ENCODE data around the gene LILRB1.
"Not testable (repeated sequence)": the region's sequence is repeated elsewhere in the genome, so short reads cannot be mapped to it uniquely, and the experiment has no call there.

The LILRB1 gene

DNA sequence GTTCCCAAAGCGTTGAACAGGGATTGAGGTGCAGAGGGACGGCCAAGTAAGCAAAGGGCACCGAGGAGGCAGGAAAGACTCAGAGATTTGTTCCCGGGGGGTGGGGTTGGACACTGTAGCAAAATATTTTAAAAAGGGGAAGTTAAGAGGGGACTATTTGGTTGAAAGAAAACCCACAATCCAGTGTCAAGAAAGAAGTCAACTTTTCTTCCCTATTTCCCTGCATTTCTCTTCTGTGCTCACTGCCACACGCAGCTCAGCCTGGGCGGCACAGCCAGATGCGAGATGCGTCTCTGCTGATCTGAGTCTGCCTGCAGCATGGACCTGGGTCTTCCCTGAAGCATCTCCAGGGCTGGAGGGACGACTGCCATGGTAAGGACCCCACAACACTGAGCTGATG, at the start of gene LILRB1:
Gene LILRB1, plus strand, starts transcription at position 223 of the 400 bp plus-strand sequence. CDS start 590 bp downstream, outside the sequence.
- DNase-seq, result not testable (repeated sequence)

DNA sequence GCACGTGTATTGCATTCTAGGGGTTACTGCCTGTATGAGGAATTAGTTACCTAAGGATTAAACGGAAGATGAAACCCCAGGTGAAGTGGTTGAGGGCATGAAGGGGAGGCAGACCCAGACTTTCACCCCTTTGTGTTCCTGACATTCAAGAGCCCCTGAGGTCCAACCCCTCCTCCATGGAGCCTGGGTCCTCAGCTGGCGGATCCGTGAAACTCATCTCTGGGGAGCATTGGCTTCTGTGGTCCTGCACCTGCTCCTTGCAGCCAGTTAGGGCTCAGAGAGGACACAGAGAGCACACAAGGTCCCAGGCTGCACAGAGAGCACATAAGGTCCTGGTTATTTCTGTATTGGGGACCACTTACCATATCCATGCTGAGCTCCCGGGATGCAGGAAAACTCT, 43.9 kb upstream of the LILRB1 start:
- no peak for DNase-seq

DNA sequence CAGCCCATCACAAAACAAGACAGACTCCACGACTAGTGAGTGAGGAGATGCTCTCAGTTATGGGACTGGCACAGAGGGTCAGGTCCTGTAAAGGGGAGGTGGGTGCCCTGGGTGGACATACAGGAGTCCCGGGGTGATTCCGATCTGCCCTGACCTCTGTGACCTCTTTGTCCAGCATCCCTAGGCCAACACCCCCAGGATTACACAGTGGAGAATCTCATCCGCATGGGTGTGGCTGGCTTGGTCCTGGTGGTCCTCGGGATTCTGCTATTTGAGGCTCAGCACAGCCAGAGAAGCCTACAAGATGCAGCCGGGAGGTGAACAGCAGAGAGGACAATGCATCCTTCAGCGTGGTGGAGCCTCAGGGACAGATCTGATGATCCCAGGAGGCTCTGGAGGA, 43.3 kb upstream of the LILRB1 start:
- no peak for DNase-seq

DNA sequence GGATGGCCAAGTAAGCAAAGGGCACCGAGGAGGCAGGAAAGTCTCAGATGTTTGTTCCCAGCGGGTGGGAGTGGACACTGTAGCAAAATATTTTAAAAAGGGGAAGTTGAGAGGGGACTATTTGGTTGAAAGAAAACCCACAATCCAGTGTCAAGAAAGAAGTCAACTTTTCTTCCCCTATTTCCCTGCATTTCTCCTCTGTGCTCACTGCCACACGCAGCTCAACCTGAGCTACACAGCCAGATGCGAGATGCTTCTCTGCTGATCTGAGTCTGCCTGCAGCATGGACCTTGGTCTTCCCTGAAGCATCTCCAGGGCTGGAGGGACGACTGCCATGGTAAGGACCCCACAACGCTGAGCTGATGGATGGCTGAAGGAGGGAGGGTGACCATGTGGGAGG, 36.8 kb upstream of the LILRB1 start, which contains the start of gene LILRA1:
Gene LILRA1, plus strand, starts transcription at position 188 of the 400 bp plus-strand sequence. CDS start 613 bp downstream, outside the sequence.
- not testable (repeated sequence) for DNase-seq

DNA sequence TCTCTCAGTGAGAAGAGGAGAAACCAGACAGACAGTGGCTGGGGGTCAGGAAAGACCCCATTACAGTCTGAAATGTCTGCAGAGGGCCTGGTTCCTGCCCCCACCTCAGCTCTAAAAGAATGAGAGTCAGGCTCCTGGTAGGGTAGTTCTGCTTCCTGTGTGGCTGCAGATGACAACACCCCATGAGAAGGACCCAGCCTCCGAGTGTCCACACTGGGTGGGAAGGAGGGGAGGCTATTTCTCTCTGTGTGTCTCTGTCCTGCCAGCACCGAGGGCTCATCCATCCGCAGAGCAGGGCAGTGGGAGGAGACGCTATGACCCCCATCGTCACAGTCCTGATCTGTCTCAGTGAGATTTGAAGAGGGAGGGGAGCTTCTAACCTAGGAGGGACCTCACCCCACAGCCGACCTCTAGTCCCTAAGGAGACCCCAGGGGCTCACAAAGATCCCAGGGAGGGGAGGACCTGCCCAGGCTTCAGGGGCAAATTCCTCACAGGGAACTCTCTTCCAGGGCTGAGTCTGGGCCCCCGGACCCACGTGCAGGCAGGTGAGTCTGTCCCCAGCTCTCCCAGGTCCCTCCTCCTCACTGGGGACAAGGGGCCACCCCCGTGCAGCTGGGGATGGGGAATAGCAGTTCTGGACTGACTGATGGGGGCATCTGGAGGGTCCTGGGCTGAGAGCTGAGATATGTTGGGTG, 36.2 kb upstream of the LILRB1 start:
- not testable (repeated sequence) for DNase-seq

DNA sequence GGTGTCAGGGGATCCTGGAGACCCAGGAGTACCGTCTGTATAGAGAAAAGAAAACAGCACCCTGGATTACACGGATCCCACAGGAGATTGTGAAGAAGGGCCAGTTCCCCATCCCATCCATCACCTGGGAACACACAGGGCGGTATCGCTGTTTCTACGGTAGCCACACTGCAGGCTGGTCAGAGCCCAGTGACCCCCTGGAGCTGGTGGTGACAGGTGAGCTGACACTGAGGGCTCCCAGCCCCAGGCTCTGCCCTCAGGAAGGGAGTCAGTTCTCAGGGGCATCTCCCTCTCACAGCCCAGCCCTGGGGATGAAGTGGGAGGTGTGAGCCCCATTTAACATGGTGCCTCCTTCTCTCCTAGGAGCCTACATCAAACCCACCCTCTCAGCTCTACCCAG, 35.5 kb upstream of the LILRB1 start:
- no peak for DNase-seq

DNA sequence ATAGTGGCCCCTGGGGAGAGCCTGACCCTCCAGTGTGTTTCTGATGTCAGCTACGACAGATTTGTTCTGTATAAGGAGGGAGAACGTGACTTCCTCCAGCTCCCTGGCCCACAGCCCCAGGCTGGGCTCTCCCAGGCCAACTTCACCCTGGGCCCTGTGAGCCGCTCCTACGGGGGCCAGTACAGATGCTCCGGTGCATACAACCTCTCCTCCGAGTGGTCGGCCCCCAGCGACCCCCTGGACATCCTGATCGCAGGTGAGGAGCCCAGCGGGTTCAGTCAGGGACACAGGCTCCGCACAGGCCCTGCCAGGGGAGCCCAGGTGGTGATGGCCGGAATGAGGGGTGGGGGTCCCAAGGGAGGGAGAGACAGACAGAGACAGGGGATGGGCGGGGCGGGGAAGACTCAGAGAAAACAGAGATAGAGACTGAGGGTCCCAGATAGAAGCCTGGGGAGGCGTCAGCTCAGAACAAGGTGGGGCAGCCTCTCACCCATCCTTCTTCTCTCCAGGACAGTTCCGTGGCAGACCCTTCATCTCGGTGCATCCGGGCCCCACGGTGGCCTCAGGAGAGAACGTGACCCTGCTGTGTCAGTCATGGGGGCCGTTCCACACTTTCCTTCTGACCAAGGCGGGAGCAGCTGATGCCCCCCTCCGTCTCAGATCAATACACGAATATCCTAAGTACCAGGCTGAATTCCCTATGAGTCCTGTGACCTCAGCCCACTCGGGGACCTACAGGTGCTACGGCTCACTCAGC, 34.4 kb upstream of the LILRB1 start:
- not testable (repeated sequence) for DNase-seq

DNA sequence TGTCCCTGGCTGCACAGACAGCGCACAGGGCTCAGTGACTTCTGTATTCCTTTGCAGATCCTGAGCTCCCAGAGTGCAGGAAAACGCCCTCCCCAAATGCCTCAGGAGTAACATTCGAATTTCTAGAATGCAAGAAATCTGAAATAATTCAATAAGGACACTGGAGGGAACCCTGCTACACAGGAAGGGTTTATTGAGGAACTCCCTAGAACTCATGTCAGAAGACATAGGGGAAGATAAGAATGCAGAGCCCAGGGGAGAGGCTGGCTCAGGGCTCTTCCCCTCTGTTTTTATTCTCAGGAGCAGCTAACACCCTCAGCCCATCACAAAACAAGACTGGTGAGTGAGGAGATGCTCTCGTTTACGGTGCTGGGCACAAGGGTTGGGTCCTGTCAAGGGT, 30.1 kb upstream of the LILRB1 start:
- no peak for DNase-seq

DNA sequence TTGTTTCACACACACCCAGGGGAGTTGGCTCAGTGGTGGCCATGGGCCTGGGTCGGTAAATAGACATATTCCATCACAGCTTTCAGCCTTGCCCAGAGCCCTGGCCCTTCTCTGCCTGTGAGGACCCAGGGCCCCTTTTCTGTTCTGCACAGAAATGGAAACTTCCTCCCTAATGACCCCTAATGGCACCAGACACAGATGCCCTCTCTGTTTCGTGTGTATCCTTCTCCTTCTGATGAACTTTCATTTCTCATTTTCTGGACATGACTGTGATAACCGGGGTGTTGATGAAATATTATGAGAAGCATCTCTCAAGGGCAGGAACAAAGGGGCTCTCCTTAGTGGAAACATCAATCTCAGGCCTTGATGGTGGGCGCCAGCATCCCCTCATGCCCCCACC, 24.1 kb upstream of the LILRB1 start:
- no peak for DNase-seq

DNA sequence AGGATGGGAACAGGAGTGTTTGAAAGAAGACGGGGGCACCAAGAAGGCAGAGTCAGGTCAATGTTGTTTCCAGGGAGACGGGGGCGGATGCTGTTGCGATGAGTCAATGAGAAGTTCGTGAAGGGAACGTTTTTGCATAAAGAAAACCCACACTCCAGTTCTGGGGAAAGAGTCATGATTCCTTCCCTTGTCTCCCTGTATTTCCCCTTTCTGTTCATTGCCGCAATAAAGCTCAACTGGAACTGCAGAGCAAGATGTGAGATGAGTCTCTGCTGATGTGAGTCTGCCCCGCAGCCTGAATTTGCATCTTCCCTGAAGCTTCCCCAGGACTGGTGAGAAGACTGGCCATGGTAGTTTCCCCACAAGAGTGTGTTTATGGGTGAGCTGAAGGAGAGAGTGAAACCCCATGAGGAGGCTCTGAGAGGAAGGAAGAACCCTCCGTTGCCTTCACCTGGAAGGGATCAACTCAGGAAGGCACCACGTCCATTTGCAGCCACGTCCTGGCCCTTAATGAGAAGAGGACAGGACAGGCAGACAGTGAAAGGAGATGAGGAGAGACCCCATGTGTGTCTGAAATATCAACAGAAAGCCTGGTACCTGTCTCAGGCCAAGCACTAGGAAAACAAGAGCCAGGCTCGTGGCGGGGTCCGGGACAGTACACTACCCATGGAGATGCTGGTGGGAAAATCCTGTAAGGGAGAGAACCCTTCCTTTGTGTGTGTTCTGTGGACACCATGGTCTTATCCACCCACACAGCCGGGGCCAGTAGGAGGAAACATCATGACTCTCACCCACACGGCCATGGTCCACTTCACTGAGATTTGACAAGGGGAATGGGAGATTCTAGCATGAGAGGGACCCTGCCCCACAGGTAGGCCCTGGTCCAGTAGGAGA, 23.1 kb upstream of the LILRB1 start:
- DNase-seq, result no peak

DNA sequence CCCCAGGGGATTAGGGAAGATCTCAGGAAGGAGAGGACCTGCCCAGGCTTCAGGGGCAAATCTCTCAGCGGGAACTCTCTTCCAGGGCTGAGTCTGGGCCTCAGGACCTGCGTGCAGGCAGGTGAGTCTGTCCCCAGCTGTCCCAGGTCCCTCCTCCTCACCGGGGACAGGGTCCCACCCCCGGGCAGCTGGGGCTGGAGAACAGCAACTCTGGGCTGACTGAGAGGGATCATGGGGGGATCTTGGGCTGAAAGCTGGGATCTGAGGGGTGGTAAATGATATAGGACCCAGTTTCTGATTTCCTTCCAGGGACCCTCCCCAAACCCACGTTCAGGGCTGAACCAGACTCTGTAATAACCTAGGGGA, 22.5 kb upstream of the LILRB1 start:
- no peak for DNase-seq

DNA sequence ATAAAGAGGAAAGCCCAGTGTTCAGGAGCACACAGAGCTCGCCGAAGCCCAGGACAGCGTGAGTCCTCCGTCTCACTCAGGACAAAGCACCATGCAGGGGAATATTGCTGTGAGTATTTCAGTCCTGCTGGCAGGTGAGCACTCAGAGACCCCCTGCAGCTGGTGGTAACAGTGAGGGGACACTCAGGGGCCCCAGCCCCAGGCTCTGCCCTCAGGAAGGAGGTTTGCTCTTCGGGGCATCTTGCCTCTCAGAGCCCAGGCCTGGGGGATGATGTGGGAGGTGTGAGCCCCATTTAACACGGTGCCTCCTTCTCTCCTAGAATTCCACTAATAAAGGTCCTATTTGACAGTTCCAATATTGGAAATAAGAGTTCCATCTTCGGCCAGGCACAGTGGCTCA, 22.1 kb upstream of the LILRB1 start:
- DNase-seq, result no peak

DNA sequence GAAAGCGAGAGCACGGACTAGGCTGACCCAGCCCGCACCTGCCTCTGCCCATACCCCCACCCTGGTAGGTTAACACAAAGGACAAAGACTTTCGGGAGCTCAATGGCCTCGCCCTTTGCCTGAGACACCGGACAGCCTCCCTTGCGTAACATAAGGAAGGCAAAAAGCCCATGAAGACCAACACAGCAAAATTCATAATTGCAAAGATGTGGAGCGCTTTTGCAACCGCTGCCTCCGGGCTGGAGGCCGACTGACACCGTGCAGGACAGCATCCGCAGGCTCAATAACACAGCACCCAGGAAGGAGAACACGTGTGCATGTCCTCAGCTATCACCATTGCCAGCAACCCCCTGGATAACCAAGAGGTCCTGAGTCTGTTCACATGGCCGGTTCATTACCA, 21.5 kb upstream of the LILRB1 start:
- DNase-seq, result no peak

DNA sequence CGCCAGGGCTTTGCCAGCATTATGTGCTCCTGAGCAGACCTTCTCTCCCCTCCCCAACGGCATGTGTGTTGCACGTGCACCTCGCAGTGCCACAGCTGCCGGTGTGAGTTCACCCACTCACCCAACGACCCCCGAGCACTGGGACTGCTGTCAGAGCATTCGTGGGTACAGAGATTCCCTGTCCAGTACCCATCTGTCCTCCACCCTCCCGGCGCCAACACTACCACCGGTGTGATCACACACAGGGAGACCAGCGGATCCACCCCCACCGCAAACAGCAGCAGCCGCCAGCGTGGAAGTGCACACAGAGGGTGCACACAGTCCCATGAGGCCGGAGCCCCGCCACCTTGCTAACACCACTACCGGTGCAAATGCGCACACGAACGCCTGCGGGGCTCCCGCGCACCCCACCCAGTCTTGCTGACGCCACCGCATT, 20.9 kb upstream of the LILRB1 start:
- no peak for DNase-seq

DNA sequence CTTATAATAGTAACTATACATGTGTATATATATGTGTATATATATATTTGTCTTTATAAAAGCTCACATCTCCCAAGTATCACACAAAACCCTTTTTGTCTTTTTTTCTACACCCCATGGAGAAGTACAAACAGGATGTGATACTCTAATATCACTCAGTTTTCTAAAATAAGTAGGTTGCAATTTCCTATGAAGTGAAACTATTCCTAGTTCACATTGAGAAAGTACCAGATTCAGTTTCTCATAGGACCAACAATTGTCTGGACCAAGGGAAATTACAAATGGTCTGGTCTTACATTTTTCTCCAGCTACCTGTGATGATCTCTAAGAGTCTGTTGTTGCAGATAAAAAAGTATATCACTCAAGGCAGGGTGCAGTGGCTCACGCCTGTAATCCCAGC, 17.9 kb upstream of the LILRB1 start:
- DNase-seq, result no peak

DNA sequence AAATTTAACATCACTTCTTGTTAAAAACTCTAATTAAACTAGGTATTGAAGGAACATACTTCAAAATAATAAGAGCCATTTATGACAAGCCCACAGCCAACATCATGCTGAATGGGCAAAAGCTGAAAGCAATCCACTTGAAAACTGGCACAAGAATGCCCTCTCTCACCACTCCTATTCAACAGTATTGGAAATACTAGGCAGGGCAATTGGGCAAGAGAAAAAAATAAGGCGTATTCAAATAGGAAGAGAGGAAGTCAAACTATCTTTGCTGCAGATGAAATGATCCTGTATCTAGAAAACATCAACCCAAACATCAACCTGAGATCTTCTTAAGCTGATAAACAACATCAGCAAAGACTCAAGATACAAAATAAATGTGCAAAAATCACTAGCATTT, 15.6 kb upstream of the LILRB1 start:
- DNase-seq, result no peak

DNA sequence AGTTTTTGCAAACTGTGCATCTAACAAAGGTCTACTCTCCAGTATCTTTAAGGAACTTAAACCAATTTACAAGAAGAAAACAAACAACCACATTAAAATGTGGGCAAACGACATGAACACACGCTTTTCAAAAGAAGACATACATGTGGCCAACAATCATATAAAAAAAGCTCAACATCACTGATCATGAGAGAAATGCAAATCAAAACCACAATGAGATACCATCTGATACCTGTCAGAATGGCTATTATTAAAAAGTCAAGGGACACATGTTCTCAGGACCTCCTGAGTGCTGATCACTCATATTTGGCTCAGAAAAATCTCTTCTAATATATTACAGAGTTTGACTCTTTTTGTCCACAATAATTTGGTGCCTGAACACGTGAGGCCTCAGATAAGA, 14.2 kb upstream of the LILRB1 start:
- no peak for DNase-seq

DNA sequence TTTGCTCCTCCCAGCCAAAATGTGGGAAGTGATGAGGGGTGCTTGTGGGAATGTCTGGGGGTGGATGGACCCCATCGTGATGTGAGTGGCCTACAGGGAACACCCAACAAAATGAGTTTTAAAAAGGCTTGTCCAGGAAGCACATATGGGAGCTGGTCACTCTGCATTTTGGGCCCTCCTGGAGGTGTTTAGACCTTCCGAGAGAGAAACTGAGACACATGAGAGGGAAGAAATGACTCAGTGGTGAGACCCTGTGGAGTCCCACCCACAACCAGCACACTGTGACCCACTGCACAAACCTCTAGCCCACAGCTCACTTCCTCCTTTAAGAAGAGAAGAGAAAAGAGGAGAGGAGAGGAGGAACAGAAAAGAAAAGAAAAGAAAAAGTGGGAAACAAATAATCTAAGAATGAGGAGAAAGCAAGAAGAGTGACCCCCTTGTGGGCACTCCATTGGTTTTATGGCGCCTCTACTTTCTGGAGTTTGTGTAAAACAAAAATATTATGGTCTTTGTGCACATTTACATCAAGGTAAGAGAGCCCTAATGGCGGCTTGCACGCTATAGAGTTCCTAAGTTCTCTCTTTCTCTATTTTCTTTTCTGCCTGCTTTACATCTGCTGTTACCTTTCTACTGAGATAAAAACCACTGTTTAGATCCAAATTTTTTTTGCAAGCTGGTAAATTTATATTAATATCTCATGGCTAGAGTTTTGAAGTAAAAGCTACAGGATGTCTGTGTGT, 13.3 kb upstream of the LILRB1 start:
- DNase-seq, result no peak

DNA sequence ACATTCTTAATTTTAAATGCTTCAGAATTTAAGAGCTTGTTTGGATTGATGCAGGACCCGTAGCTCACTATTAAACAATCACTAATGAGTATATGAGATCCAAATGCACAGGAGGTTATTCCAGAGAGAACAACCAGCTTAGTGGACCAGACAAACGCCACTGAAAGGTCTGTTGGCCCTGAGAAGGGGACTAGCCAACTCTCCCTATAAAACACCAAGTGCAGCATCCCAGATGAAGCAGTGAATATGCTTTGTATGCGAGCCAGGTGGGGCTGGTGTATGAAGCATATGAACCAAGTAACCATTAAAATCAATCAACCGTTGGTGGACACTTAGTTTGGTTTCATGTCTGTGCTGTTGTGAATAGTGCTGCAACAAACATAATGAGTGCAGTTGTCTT, 9.8 kb upstream of the LILRB1 start:
- no peak for DNase-seq

DNA sequence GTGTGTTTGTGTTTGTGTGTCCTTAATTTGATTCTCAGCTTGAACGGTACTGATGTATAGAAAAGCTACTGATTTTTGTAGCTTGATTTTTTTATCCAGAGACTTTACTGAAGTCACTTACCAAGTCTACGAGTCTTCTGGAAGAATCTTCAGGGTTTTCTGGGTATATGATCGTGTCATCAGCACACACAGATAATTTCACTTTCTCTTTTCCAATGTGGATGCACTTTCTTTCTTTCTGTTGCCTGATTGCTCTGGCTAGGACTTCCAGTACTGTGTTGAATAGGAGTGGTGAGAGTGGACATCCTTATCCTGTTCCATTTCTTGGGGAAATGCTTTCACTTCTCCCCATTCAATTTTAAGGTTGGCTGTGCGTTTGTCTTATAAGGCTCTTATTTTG, 7.9 kb upstream of the LILRB1 start:
- DNase-seq, result no peak

DNA sequence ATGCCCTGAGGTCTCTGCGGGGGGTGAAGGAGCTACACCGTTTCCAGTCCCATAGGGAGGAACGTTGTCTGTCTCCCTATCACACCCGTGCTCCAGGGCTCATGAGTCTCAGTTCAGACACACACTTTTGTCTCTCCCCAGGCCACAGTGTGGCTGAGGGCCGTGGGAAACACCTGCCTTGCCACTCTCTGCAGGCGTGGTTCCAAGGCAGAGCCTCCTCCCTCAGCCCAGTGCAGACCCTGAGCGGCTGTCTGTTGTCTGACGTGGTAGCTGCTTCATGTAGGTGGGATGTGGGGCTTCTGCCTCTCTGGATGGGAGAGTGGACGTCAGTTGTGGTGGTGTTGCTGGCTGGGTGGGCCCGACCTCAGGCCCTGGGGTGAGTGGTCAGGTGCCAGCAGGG, 6.0 kb upstream of the LILRB1 start:
- DNase-seq, result not testable (repeated sequence)

DNA sequence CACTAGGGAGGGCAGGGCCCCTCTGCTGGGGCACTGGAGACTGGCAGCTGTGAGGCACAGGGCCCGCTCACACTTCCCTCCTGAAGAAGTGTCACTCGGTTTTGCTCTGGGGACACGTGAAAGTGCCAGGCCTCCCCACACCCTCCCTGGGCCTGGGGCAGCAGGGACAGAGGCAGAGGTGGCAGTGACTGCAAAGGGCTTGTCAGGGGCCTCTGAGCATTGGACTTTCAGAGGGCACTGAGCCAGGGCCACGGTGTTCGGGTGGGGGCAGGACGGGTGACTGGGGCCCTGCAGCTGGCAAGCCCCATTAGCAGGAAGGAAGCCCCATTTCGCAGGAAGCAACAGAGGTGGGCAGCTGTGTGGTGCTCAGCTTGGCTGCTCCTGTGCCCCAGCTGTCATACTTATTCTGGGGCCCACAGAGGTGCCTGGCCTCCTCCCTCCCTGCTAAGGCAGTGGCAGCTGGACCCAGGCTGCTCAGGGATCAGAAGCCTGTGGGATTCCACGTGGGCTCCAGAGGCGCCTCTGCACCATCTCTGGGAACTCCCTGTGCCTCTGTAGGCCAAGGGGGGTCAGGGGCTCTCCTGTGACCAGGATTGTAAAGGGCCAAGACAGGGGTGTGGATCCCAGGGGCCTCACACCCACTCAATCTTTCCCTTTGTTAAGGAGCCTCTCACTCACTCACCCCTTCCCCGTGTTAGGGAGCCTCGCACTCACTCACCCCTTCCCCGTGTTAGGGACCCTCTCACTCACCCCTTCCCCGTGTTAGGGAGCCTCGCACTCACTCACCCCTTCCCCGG, 5.2 kb upstream of the LILRB1 start:
- DNase-seq, result not testable (repeated sequence)
